ENCODE results near the gene DSE.

DSE gene

DNA sequence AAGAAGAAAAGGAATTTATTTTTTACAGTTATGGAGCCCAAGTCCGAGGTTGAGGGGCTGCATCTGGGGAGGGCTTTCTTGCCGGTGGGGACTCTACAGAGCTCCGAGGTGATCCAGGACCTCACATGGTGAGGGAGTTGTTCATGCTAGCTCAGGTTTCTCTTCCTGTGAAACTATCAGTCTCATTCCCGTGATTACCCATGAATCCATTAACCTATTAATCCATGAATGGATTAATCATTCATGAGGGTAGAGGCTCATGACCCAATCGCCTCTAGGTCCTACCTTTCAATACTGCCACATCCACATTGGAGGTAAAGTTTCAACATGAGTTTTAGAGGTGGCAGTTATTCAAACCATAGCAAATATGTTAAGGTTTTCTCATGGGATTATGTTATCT lies 3.8 kb downstream of the DSE start:
- H3K9ac ChIP-seq (ENCODE audit: low read depth, low read length): no peak overlapping the region
- H3K27me3 ChIP-seq (ENCODE audit: control insufficient read depth, insufficient read depth, low read length): no peaks in the 10 kb centered on the region
- H3K4me3 ChIP-seq (ENCODE audit: low read length): no peak overlapping the region
- H3K4me2 ChIP-seq (ENCODE audit: low read length): no peak overlapping the region
- peaks cover 4% of the 10 kb centered on the region for H3K4me1 ChIP-seq (ENCODE audit: control insufficient read depth, insufficient read depth, low read length)
- H3K9me3 ChIP-seq (replicated peaks; ENCODE audit: low read length): no peaks in the 10 kb centered on the region
- no peaks in the 10 kb centered on the region for H3K36me3 ChIP-seq (ENCODE audit: insufficient read depth, low read length)

DNA sequence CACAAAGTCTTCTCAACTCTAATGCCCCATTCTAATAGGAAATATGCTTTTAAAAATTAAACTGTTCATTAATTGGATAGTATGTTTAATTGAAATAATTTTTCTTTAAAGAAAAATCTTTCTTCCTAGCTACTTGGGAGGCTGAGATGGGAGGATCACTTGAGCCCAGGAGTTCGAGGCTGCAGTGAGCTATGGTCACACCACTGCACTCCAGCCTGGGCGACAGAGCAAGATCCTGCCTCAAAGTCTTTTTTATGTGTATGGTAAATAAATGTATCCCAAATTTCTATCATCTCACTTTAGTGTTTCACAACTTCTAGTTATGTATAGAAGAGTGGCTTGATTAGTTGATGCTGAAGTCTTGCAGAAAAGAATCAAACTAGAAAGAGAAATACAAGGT lies 4.5 kb downstream of the DSE start:
- Histone ChIP-seq H3K9ac (ENCODE audit: low read depth, low read length) (no peak overlapping the region), H3K4me3 (ENCODE audit: low read length) (no peak overlapping the region), H3K9me3 (replicated peaks; ENCODE audit: low read length) (no peaks in the 10 kb centered on the region), H3K4me1 (ENCODE audit: control insufficient read depth, insufficient read depth, low read length) (no peaks in the 10 kb centered on the region), H3K27me3 (ENCODE audit: control insufficient read depth, insufficient read depth, low read length) (no peaks in the 10 kb centered on the region), H3K4me2 (ENCODE audit: low read length) (no peak overlapping the region), H3K36me3 (ENCODE audit: insufficient read depth, low read length) (no peaks in the 10 kb centered on the region)

DNA sequence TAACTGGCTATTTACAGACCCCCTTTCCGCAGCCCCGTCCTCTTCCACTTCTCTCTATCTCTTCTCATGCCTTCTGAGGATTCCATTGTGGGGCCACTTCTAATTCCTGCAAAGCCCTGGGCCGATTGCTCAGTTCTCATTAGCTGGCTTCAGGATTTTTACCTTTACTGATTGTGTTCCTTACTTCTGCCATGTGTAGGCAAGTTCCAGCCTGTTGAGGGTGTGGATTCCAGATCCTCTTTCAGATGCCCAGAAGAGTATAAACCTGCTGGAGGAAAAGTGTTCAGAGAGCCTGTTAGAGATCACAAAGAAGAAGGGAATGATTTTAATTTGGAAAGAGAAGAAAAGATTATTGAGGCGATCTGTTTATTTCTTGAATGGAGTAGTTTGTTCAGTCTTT lies 5.4 kb downstream of the DSE start:
- Histone ChIP-seq H3K27me3 (ENCODE audit: control insufficient read depth, insufficient read depth, low read length) (no peaks in the 10 kb centered on the region), H3K4me2 (ENCODE audit: low read length) (no peak overlapping the region), H3K9ac (ENCODE audit: low read depth, low read length) (no peak overlapping the region), H3K4me3 (ENCODE audit: low read length) (no peak overlapping the region), H3K36me3 (ENCODE audit: insufficient read depth, low read length) (no peaks in the 10 kb centered on the region), H3K9me3 (replicated peaks; ENCODE audit: low read length) (no peaks in the 10 kb centered on the region), H3K4me1 (ENCODE audit: control insufficient read depth, insufficient read depth, low read length) (no peaks in the 10 kb centered on the region)

DNA sequence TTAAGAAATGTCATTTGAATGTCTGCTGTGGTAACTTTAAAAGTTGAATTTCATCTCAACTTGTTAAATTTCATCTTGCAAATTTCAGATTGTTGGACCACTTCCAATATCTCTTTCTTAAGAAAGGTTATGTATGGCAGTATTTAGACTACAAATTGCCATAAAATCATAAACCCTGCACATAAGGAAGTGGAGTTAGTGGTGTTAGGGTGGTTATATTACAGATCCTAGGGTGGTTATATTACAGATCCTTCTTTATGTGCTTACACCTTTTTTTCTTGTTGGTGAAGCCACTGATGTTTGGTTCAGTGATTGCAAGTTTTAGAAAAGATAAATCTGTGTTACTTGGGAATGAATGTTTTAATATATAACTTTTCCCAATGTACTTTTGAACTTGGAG lies 9.0 kb downstream of the DSE start:
- Histone ChIP-seq H3K4me2 (ENCODE audit: low read length) (no peak overlapping the region), H3K36me3 (ENCODE audit: insufficient read depth, low read length) (no peaks in the 10 kb centered on the region), H3K9ac (ENCODE audit: low read depth, low read length) (no peak overlapping the region), H3K4me1 (ENCODE audit: control insufficient read depth, insufficient read depth, low read length) (peaks cover 1% of the 10 kb centered on the region), H3K4me3 (ENCODE audit: low read length) (no peak overlapping the region), H3K9me3 (replicated peaks; ENCODE audit: low read length) (no peaks in the 10 kb centered on the region), H3K27me3 (ENCODE audit: control insufficient read depth, insufficient read depth, low read length) (no peaks in the 10 kb centered on the region)

DNA sequence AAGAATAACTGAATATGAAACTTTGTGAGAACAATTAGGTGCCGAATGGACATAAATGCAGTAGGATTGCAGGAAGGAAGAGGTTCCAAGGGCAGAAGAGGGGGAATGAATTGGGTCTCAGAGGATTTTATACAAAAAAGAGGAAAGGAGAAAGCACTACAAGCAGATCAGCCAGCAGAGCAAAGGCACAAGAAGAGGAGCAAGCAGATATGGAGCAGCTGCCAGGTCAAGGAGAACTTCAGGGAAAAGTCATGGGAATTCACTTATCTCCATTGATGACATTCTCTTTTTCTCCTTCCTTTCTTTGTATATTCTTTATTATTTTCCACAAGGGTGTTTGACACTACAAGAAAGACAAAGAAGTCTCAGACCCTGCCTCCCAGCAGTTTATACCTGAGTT lies 9.6 kb downstream of the DSE start:
- Histone ChIP-seq H3K9ac (ENCODE audit: low read depth, low read length) (no peak overlapping the region), H3K27me3 (ENCODE audit: control insufficient read depth, insufficient read depth, low read length) (no peaks in the 10 kb centered on the region), H3K4me2 (ENCODE audit: low read length) (no peak overlapping the region), H3K9me3 (replicated peaks; ENCODE audit: low read length) (no peaks in the 10 kb centered on the region), H3K4me3 (ENCODE audit: low read length) (no peak overlapping the region), H3K36me3 (ENCODE audit: insufficient read depth, low read length) (no peaks in the 10 kb centered on the region), H3K4me1 (ENCODE audit: control insufficient read depth, insufficient read depth, low read length) (peaks cover 7% of the 10 kb centered on the region)

DNA sequence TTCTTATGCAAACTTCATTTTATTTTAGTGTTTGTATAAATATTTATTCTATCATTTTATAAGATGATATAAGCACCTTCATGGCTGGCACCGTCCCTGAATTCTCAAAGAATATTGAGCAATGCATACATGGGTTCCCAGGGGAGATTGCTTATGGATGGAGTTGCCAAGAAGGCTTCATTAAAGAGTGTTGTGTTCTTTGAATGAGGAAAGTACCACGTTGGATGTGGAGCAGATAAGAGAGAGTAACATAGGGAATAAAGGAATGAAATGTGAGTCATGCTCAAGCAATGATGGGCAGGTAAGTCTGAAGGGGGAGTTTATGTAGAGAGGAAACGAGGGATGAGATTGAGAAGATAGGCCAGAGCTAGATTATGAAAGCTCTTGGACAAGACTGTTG lies 10.3 kb downstream of the DSE start:
- H3K4me3 ChIP-seq (ENCODE audit: low read length): no peak overlapping the region
- H3K27me3 ChIP-seq (ENCODE audit: control insufficient read depth, insufficient read depth, low read length): no peaks in the 10 kb centered on the region
- no peak overlapping the region for H3K9ac ChIP-seq (ENCODE audit: low read depth, low read length)
- H3K36me3 ChIP-seq (ENCODE audit: insufficient read depth, low read length): no peaks in the 10 kb centered on the region
- H3K4me1 ChIP-seq (ENCODE audit: control insufficient read depth, insufficient read depth, low read length): peaks cover 12% of the 10 kb centered on the region
- H3K9me3 ChIP-seq (replicated peaks; ENCODE audit: low read length): no peaks in the 10 kb centered on the region
- H3K4me2 ChIP-seq (ENCODE audit: low read length): no peak overlapping the region

DNA sequence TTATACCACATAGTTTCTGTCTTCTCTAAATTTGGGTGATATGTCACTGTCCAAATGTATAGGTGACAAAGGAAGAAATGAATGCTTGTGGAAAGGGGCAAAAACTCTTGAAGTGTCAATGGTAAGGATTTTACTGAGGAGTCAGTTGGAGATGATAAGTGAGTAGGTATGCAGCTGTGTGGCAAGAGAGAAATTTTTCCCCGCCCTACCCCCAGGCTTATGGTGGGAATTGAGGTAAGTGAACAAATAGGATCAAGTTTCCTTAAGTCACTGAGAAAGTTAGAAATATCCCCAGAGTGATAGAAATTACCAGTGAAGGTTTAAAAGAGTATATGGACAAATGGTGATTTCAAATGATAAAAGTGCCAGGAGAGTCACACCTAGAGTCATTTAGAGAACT lies 11.8 kb downstream of the DSE start:
- Histone ChIP-seq H3K4me2 (ENCODE audit: low read length) (no peak overlapping the region), H3K4me3 (ENCODE audit: low read length) (no peak overlapping the region), H3K4me1 (ENCODE audit: control insufficient read depth, insufficient read depth, low read length) (peaks cover 28% of the 10 kb centered on the region), H3K9me3 (replicated peaks; ENCODE audit: low read length) (no peaks in the 10 kb centered on the region), H3K36me3 (ENCODE audit: insufficient read depth, low read length) (no peaks in the 10 kb centered on the region), H3K9ac (ENCODE audit: low read depth, low read length) (no peak overlapping the region), H3K27me3 (ENCODE audit: control insufficient read depth, insufficient read depth, low read length) (no peaks in the 10 kb centered on the region)

DNA sequence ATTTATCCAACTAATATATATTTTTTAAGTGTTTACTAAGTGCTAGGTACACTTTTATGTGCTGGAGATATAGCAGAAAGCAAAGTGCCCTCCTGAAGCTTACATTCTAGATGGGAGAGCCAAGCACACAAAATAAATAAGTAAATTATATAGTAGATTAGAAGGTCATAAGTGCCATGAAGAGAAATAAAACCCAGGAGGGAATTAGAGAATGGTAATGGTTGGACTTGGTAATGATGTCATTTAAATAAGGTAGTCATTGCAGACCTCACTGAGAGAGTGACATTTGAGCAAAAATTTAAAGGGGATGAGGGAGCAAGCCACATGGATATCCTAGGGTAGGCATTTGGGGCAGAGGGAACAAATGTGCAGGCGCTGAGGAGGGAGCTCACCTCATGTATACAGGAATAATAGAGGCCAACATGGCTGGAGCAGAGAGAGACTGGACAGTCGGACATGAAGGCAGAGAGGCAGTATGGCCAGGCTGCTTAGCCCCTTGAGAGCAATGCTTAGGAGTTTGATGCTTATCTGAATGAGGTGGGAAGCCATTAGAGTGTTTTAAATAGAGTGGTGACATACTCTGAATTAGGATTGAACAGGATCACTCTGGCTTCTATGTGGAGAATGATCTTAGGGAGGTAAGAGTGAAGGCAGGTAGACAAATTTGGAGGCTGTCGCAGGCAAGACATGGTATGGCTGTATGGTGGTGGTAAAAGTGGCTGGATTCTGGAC lies 14.1 kb downstream of the DSE start:
- H3K4me1 ChIP-seq (ENCODE audit: control insufficient read depth, insufficient read depth, low read length): peaks cover 44% of the 10 kb centered on the region
- H3K4me2 ChIP-seq (ENCODE audit: low read length): peak overlapping the region; percentile 67
- peak overlapping the region; percentile 1 for H3K4me3 ChIP-seq (ENCODE audit: low read length)
- H3K36me3 ChIP-seq (ENCODE audit: insufficient read depth, low read length): no peaks in the 10 kb centered on the region
- H3K9ac ChIP-seq (ENCODE audit: low read depth, low read length): no peak overlapping the region
- H3K27me3 ChIP-seq (ENCODE audit: control insufficient read depth, insufficient read depth, low read length): no peaks in the 10 kb centered on the region
- no peaks in the 10 kb centered on the region for H3K9me3 ChIP-seq (replicated peaks; ENCODE audit: low read length)

DNA sequence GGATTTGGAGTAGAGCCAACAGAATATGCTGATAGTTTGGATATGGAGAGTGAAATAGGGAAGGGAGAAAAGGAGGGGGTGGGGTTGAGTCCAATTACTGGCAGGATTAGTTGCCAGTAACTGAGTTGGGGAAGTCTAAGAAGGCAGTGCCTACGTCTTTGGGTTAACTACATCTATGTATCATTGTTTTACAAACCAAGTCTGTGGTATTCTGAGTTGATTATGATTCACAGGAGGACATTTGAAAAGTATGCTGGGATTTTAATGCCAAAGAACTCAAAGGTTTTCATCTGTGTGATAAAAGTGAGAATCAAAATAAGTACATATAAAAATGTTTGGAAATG lies 14.7 kb downstream of the DSE start:
- H3K9me3 ChIP-seq (replicated peaks; ENCODE audit: low read length): no peaks in the 10 kb centered on the region
- H3K27me3 ChIP-seq (ENCODE audit: control insufficient read depth, insufficient read depth, low read length): no peaks in the 10 kb centered on the region
- peak overlapping the region; percentile 67 for H3K4me2 ChIP-seq (ENCODE audit: low read length)
- peaks cover 46% of the 10 kb centered on the region for H3K4me1 ChIP-seq (ENCODE audit: control insufficient read depth, insufficient read depth, low read length)
- no peaks in the 10 kb centered on the region for H3K36me3 ChIP-seq (ENCODE audit: insufficient read depth, low read length)
- peak overlapping the region; percentile 1 for H3K4me3 ChIP-seq (ENCODE audit: low read length)
- peak overlapping the region; percentile 28 for H3K9ac ChIP-seq (ENCODE audit: low read depth, low read length)

DNA sequence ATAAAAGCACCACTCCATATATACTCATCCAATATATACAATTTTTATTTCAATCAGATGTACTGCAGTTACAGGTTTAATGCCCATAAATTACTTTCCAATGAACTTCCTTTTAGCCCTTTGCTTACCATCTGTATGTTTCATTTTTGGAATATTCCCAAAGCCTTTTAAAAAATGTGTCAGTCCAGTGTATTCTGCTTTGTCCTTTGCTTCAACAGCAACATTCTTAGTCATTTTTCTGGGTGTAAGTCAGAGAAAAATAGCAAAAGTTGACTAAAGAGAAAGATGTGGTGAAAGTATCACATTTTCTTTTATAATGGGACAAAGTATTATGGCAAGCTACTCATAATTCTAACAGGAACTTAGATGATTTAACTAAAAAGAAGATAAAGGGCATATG lies 15.2 kb downstream of the DSE start:
- Histone ChIP-seq H3K36me3 (ENCODE audit: insufficient read depth, low read length) (no peaks in the 10 kb centered on the region), H3K9ac (ENCODE audit: low read depth, low read length) (peak overlapping the region; percentile 28), H3K9me3 (replicated peaks; ENCODE audit: low read length) (no peaks in the 10 kb centered on the region)

DNA sequence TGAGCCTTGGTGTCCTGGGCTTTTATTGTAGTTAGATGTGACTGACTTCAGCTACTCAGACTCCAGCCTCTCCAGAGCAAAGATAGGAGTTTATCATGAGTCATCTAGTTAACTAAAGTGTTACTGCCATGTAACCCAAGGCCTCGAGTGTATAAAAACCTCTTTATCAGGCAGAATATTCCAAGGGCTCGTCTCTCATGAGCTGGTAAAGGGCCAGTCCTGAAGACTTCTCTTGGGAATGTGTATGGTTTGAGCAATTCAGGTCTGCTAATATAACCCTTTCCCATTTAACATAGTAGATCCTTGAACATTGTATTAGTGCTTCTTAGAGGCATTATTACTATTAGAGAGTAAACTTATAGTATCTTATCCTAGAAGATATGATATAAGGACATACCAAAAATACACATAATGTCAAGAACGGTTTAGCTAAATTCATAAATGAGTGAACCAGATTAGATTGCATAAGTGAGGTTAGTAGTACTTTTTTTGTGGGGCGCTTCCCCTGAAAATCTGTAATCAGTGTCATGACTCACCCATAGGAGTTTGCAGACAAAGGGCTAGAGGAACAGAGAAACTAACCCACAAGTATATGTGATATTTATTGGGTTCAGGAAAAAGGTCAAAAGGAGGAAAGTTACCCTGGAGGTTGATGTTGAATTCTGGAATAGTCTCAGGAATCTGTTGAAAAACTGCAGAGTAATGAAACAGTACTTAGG lies 16.0 kb downstream of the DSE start:
- Histone ChIP-seq H3K9ac (ENCODE audit: low read depth, low read length) (peak overlapping the region; percentile 28), H3K36me3 (ENCODE audit: insufficient read depth, low read length) (no peaks in the 10 kb centered on the region), H3K9me3 (replicated peaks; ENCODE audit: low read length) (no peaks in the 10 kb centered on the region), H3K4me1 (ENCODE audit: control insufficient read depth, insufficient read depth, low read length) (peaks cover 46% of the 10 kb centered on the region), H3K4me2 (ENCODE audit: low read length) (peak overlapping the region; percentile 43), H3K27me3 (ENCODE audit: control insufficient read depth, insufficient read depth, low read length) (no peaks in the 10 kb centered on the region), H3K4me3 (ENCODE audit: low read length) (peak overlapping the region; percentile 15)

More for the DNA sequence above, 15.2 kb downstream of the DSE start:
- Histone ChIP-seq H3K4me1 (ENCODE audit: control insufficient read depth, insufficient read depth, low read length) (peaks cover 46% of the 10 kb centered on the region), H3K4me3 (ENCODE audit: low read length) (no peak overlapping the region), H3K4me2 (ENCODE audit: low read length) (peak overlapping the region; percentile 43), H3K27me3 (ENCODE audit: control insufficient read depth, insufficient read depth, low read length) (no peaks in the 10 kb centered on the region)

DNA sequence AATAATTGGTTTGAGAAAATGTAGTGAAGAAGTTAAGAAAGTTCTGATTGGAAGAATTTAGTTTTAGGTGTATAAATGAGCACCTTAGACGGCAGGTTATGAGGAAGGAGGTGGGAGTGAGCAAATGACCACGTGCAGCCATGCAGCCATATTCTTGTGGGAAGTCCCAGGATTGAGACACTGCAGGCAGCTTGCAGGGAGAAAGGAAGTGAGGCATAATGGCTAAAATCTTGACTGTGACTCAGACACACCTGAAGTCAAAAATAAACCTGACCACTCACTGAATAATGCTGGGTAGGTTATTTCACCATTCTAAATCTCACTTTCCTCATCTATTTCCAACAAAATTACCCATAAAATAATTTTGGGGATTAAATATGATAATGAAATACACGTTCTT lies 16.6 kb downstream of the DSE start:
- no peaks in the 10 kb centered on the region for H3K27me3 ChIP-seq (ENCODE audit: control insufficient read depth, insufficient read depth, low read length)
- peak overlapping the region; percentile 43 for H3K4me2 ChIP-seq (ENCODE audit: low read length)
- peak overlapping the region; percentile 15 for H3K4me3 ChIP-seq (ENCODE audit: low read length)
- H3K36me3 ChIP-seq (ENCODE audit: insufficient read depth, low read length): no peaks in the 10 kb centered on the region
- H3K9ac ChIP-seq (ENCODE audit: low read depth, low read length): no peak overlapping the region
- no peaks in the 10 kb centered on the region for H3K9me3 ChIP-seq (replicated peaks; ENCODE audit: low read length)
- H3K4me1 ChIP-seq (ENCODE audit: control insufficient read depth, insufficient read depth, low read length): peaks cover 50% of the 10 kb centered on the region

All from skeletal muscle satellite cell (primary cell).